Measurements from ENCODE around the gene SPHKAP.

- TF ChIP-seq CTCF (IDR thresholded peaks at IDR 0.05) (no peak), EP300 (IDR thresholded peaks at IDR 0.05) (no peak), POLR2A (IDR thresholded peaks at IDR 0.05) (no peak)
These were observed 108.8 kb downstream of the SPHKAP start for GRCh38 chr2:228072669-228073068.
